HG03060 (cell line): ENCODE results near the gene TWF1.
"Not testable (repeated sequence)": the region's sequence is repeated elsewhere in the genome, so short reads cannot be mapped to it uniquely, and the experiment has no call there.

Experiments used
- ATAC-seq: cut with Tn5 transposase; IDR thresholded peaks from one replicate; pipeline ENCODE4 v1.9.1; 2021; ENCODE audit warnings: low read depth, moderate number of reproducible peaks; ENCODE audit not compliant: unreplicated experiment

The TWF1 gene

GRCh38 chr12:43806737-43807072, 588 bp upstream of the TWF1 start:
- ATAC-seq = no peak

GRCh38 chr12:43805149-43805859, 813 bp downstream of the TWF1 start:
- no peak for ATAC-seq

GRCh38 chr12:43797561-43798217, 8.4 kb downstream of the TWF1 start:
- no peak for ATAC-seq

GRCh38 chr12:43795716-43796280, 10.3 kb downstream of the TWF1 start:
- ATAC-seq = no peak

- ATAC-seq = no peak
Measured at GRCh38 chr12:43789941-43790340, 16.2 kb downstream of the TWF1 start.

GRCh38 chr12:43786899-43787693, 19.0 kb downstream of the TWF1 start:
- ATAC-seq = no peak

GRCh38 chr12:43776498-43776897, 29.6 kb downstream of the TWF1 start:
- no peak for ATAC-seq

GRCh38 chr12:43766291-43766690, 39.8 kb downstream of the TWF1 start:
- no peak for ATAC-seq

- ATAC-seq = no peak
Measured at GRCh38 chr12:43764528-43764927, 41.6 kb downstream of the TWF1 start.

GRCh38 chr12:43763769-43764168, 42.3 kb downstream of the TWF1 start:
- ATAC-seq = no peak

GRCh38 chr12:43762596-43762995, 43.5 kb downstream of the TWF1 start:
- ATAC-seq = no peak

GRCh38 chr12:43761500-43761899, 44.6 kb downstream of the TWF1 start:
- ATAC-seq = no peak

GRCh38 chr12:43760396-43760795, 45.7 kb downstream of the TWF1 start:
- no peak for ATAC-seq

- ATAC-seq = peak; percentile 97
Measured at GRCh38 chr12:43758728-43759563, 47.2 kb downstream of the TWF1 start, which contains the start of the genes IRAK4 and PUS7L. IRAK4 (plus strand) TSS chr12:43758951; CDS start chr12:43768112, 9,161 bp downstream. PUS7L (minus strand) TSS chr12:43758790; CDS start chr12:43755245, 3,545 bp downstream.

- no peak for ATAC-seq
Measured at GRCh38 chr12:43758247-43758727, 47.8 kb downstream of the TWF1 start.

GRCh38 chr12:43754015-43754414, 52.1 kb downstream of the TWF1 start:
- ATAC-seq = no peak

GRCh38 chr12:43751360-43751759, 54.8 kb downstream of the TWF1 start:
- ATAC-seq = not testable (repeated sequence)

- ATAC-seq = no peak
Measured at GRCh38 chr12:43750814-43751213, 55.3 kb downstream of the TWF1 start.

GRCh38 chr12:43749016-43749415, 57.1 kb downstream of the TWF1 start:
- no peak for ATAC-seq

- ATAC-seq = no peak
Measured at GRCh38 chr12:43744826-43745225, 61.3 kb downstream of the TWF1 start.
